Hematopoietic multipotent progenitor cell treated with erythropoietin and hydrocortisone succinate and interleukin-3 and kit ligand, for 17 days (in vitro differentiated cells): ENCODE results near the gene CYP3A4.
"Not testable (repeated sequence)": the region's sequence is repeated elsewhere in the genome, so short reads cannot be mapped to it uniquely, and the experiment has no call there.

Source experiments
- DNase-seq: peaks from one replicate; pipeline ENCODE4 v3.0.0-alpha.2; 2015; ENCODE audit warnings: low spot score

CYP3A4 gene

DNA sequence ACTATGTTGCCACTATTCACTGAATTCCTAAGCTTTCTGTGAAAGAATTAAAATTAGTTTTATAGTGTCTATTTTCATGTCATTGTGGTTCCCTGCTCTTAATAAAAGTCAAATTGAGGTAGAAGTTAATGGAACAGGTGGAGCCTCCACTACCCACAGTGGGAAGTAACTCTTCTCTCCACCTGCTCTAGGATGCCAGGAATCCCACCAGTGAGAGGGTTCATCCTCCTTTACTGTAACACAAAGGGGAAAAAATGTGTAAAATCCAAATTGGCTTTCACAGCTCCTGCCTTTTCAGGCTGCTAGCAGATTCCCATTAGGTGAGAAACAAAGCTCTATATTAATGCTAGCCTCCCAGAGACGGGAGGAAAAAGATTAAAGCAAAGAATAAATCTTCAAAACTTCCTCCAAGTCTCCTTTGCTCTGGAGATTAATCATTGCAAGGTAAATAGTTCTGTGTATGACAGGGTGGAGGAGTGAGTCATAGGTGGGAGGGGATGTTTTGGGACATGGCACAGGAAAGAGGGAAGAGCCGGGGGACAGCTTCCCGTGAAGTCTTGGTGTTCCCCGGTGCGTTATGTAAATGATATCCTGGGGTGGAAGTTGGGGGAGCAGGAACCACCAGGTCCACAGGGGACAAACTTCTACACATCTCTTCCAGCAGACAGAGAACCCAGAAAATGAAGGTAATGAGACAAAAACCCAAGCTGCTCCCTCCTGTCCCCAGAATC is 32.5 kb downstream of the CYP3A4 start:
- not testable (repeated sequence) for DNase-seq

DNA sequence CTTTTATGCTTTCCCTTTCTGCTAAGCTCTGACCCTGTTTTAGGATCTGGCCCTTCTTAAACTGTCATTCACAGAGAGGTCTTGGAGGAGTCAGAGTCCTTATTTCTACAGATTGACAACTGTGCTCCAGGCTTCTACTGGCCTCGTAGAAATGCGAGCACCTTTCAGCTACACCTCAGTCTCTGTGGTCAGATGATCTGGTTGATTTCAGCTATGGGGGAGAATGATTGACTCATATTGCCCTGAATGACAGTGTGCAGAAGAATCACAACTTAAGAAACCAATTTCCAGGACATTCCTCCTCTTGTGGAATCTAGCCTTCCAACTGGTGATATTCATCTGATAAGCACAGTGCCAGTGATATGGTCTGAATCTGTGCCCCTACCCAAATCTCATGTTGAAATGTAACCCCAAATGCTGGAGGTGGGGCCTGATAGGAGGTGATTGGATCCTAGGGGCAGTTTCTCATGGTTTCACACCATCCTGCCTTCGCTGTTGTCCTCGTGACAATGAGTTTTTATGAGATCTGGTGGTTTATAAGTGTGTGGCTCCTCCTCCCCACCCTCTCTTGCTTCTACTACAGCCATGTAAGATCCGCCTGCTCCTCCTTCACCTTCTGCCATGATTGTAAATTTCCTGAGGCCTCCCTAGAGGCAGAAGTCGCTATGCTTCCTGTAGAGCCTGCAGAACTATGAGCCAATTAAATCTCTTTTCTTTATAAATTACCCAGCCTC is 35.0 kb downstream of the CYP3A4 start:
- no peak for DNase-seq

DNA sequence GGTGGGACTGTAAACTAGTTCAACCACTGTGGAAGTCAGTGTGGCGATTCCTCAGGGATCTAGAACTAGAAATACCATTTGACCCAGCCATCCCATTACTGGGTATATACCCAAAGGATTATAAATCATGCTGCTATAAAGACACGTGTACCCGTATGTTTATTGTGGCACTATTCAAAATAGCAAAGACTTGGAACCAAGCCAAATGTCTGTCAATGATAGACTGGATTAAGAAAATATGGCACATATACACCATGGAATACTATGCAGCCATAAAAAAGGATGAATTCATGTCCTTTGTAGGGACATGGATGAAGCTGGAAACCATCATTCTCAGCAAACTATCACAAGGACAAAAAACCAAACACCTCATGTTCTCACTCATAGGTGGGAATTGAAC is 37.1 kb downstream of the CYP3A4 start:
- DNase-seq: not testable (repeated sequence)

DNA sequence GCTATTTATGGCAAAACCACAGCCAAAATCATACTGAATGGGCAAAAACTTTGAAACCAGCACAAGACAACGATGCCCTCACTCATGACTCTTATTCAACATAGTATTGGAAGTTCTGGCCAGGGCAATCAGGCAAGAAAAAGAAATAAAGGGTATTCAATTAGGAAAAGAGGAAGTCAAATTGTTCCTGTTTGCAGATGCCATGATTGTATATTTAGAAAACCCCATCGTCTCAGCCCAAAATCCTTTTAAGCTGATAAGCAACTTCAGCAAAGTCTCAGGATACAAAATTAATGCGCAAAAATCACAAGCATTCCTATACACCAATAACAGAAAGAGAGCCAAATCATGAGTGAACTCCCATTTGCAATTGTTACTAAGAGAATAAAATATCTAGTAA is 38.6 kb downstream of the CYP3A4 start:
- DNase-seq: not testable (repeated sequence)

DNA sequence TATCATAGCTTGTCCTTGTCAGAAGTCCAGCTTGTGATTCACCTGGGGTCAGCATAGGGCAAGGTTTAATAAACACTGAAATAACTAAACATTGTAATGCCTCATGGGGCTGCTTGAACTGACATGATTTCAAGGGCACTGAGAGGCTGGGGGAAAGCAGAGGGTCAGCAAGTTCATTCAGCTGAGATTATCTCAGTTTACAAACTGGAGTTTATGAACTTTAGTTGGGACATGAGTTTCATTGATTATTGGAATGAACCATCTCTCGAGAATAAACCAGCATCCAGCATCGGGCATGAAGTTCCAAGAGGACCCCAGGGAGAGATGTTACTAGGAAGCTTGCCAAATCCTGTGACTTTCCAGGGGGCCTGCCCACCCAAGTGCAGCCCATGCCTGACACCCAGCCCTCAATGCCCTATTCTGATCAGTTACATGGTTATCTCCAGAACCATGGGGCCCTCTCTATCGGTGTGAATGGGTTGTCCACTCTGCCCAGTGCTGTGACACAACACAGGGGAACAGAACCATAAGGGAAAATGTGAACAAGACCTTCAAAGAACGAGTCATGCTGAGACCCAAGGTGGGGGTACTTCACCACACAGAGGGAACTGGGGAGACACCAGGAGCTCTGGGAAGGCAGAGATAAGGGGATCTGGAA is 41.1 kb downstream of the CYP3A4 start:
- no peak for DNase-seq

DNA sequence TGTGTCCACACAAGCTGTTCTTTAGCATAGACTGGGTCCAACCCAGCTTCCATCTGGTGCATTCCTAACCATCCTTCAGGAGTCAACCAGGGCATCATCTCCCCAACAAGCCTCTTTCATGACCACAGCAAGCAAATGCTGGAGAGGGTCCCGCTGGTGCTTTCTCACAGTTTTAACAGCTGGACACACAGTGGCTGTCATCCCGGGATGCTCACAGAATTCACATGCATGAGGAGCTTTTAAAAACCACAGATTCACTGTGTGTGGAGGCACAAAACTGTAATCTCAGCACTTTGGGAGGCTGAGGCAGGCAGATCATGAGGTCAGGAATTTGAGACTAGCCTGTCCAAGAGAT is 42.6 kb downstream of the CYP3A4 start:
- no peak for DNase-seq

DNA sequence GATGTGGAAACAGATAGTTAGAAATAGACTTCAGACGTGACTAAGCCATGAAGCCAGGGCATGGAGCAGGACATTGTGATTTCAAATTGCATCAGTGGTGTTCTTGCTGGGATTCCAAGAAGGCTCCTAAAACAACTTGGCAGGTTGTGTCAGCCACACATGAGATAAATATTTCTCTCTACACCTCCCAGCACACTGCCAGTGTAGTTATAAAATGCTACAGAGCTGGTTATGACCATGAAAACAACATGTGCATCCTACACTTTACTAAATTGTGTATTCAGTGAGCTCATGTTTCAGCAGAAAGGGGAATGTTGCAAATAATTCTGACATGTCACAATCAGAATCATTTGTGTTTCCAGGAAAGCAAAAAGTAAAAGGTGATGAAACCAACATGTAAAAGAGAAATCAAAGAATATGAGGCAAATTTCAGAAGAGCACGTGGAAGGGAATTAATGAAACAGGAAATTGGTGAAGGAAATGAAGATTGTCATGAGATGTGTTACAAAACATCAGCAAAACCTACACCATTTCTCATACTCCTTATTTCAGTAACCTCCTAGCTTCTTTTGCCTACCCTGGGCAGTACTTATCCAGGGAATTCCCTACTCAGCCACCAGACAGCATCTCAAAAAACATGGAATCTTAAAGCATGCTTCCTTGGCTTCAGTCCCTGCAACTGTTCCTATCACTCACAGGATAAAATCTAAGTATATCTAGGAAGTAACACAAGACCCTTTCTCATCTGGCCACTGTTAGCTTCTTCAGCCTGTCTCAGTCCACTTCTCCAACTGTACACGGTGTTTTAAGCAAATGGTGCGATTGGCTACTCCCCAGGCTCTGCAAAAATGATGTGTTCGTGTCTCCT is 43.2 kb downstream of the CYP3A4 start:
- no peak for DNase-seq

DNA sequence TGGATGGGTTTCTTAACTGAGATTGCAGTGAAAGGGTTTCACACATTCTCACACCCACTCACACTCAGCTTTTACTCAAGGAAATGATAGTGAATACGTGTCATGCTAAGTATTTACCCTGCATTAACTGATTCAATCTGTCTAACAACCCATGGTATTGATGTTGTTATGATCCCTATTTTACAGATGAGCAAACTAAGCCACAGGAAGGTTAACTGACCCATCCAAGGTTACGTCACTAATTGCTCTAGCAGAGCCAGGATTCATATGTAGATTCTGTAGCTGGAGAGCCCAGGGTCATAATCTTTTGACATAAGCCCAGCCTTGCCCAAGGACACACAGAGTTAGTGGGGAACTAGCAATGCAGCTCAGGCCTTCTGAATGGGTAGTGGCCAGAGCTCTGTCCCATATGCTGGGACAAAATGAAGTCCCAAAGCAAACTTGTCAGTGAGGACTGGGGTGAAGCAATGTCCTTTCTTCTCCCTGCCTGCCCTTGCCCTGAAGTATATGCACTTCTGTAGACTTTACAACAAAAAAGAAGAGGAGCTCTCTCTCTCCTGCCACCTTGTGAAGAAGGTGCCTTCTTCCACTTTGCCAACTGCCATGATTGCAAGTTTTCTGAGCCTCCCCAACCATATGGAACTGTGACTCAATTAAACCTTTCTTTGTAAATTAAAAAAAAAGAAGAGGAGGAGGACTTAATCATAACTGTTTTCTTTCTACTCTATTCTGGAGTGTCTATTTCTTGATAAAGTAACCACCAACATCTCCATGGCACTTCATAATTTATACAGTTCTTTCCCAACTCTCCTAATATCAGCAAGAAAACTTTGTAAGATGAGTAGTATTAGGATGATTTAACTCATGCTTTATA is 44.0 kb downstream of the CYP3A4 start:
- no peak for DNase-seq

DNA sequence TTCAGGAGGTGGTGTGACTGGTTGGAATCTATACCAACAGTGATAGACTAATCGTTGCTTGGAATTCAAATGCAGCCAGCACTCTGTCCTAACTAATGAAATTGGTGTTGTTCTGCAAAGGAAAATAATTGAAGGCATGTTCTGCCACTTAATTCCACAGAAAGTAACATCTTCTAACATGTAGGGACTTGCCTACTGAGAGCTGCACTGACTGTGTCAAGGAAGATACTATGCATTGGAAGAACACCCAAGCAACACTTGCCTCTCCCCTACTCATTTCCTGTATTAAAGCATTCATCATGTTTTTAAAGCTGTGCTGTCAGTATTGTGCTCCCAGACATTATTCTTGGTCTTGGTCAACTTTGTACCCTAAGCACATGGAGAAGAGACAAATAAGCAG is 46.3 kb downstream of the CYP3A4 start:
- DNase-seq: no peak

DNA sequence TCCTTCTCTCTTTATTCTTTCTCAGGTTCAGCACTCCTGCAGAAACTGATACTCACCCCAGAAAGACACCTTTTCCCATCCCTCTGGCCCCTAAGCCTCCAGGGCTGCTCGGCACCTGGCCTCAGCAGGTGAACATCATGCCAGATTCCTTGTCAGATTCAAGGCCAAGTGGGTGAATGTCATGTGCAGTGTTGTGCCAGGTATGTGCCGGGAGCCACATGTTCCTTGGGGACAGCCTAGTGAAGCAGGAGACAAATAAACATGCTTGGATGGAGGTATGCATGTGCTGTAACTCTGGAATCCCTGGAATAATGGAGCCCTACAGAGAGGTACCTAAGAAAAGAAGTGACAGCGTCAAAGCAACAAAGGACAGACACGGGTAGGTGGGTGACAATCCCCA is 47.3 kb downstream of the CYP3A4 start:
- not testable (repeated sequence) for DNase-seq

DNA sequence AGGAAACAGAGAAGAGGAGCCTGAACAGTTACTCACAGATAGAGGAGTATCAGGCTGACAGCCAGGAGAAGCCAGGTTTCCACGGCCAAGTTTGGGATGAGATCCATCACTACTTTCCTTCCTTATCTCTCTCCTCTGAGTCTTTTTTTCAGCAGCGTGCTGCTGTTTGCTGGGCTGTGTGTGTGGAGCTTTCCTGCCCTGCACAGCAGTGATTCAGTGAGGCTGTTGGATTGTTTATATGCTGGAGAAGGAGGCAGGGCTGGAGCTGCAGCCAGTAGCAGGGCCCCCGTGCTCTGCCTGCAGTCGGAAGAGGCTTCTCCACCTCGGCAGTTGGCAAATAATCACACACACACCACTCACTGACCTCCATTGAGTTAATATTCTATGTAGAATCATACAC is 49.0 kb downstream of the CYP3A4 start, which contains the start of gene CYP3A7:
Gene CYP3A7 (minus strand): TSS at position 210 of the 400 bp plus-strand sequence. CDS start 103 bp downstream, at position 107.
- DNase-seq: no peak

DNA sequence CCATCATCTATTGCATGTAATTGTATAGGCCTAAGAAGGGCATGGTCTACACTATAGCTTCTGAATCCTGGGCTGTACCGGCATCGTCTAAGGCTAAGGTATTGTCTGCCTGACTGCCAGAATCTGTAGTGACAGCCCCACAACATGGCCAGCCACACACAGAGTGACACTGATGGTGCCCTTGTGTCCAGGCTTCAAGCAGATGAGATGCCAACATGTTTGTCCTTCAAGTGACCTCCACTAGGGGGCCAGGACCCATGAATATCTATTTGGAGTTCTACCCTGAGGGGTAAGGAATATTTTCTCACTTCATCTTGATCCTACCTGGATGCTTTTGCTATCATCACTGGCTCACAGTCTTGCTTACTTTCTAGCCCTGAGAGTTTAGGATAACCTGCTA is 50.5 kb downstream of the CYP3A4 start:
- DNase-seq: peak; percentile 50

DNA sequence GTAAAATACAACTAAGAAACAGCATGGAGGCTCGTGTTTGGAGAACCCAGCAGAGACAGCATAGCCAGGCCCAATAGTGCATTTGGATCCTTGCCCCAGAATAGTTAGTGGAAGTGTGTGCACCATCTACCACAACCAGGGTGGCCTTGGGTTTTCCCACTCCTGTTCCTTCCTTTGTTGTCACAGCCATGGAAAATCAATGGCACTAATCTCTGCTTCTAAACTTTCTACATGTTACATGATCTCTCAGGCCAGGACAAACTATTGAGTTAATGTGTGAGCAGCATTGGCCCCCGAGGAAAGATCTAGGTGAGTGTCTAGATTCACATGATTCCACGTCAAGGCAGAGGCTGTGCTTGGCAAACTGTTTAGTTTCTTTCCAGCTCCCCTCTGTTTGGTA is 51.0 kb downstream of the CYP3A4 start:
- DNase-seq: no peak

DNA sequence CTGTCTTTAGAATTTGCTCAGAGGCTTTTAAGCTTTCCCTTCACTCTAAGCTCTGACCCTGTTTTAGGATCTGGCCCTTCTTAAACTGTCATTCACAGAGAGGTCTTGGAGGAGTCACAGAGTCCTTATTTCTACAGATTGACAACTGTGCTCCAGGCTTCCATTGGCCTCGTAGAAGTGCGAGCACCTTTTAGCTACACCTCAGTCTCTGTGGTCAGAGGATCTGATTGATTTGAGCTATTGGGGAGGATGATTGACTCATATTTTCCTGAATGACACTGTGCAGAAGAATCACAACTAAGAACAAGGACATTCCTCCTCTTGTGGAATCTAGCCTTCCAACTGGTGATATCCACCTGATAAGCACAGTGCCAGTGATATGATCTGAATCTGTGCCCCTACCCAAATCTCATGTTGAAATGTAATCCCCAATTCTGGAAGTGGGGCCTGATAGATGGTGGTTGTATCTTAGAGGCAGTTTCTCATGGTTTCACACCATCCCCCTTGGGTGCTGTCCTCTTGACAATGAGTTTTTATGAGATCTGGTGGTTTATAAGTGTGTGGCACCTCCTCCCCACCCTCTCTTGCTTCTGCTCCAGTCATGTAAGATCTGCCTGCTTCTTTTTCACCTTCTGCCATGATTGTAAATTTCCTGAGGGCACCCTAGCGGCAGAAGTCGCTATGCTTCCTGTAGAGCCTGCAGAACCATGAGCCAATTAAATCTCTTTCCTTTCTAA is 52.2 kb downstream of the CYP3A4 start:
- DNase-seq: no peak

DNA sequence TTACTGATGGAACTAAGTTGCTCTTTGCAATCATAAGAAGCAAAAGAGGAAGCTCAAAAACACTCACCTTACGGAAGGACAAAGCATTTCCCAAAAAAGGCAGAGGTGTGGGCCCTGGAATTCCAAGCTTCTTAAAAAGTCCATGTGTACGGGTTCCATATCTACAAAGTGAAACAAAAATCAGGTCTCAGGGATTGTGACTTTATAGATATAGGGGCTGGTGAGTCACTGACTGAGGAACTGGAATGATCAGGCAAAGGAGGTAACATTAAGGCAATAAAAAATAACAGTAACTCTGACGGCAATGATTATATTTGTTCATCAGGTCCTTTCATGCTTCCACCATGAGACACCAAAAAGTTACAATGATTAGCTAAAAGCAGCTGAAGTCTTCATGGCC is 53.0 kb downstream of the CYP3A4 start:
- no peak for DNase-seq

DNA sequence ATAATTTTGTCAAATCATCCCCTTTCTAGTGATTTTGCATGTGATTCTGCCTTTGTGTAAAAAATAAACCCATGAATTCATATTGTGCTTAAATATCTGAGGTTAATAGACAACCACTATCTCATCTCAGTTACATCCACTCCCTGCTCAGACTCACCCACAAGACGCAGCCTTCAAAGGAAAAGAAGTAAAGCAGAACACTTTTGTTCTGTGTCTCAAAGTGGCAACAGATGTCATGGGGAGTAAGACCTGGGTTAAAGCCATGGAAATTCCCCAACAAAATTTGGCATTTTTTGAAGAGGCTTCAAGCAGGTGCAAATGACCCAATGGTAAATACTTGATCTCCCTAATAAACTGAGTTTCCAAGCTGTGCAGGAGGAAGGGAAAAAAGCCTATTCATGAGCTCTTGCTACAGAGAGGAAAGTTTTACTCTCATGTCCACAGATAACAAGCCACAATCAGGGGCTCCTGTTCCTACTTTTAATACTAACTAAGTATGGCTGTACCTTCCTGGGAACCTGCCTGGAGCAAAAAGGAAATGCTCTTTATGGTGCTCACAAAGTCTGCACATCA is 53.7 kb downstream of the CYP3A4 start:
- DNase-seq: no peak

DNA sequence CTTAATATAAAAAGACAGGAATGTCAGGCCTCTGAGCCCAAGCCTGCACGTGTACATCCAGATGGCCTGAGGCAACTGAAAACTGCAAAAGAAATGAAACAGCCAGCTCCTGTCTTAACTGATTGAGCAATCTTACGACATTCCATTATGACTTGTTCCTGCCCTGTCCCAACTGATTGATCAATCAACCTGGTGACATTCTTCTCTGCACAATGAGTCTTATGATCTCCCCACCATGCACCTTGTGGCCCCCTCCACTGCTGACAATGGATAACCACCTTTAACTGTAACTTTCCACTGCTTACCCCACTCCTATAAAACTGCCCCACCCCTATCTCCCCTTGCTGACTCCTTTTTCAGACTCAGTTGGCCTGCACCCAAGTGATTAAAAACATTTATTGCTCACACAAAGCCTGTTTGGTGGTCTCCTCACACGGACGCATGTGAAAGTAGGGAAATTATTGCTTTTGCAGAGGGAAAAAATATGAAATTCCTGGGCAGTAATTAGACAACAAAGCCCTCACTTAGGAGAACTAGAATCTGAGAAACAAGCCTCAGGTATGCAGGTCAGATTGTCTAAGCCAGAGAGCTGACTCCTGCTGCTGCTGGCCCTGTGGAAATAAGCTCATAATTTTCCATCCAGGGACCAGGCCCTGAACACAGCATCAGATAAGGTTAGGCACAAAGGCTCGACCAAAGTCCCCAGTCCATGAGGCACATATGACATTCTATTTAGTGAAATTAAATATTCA is 54.3 kb downstream of the CYP3A4 start:
- no peak for DNase-seq

DNA sequence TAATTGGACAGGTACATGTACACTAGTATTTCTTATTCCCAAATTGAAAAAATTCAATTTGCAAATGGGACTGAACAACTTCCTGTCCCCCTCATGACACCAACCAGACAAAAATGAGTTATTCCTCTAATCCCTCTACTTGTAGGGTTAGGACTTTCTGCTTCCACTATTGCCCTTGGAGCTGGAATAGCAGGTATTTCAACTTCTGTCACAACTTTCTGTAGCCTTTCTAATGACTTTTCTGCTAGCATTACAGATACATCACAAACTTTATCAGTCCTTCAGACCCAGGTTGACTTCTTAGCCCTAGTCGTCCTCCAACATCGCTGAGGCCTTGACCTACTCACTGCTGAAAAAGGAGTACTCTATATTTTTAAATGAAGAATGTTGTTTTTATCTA is 55.4 kb downstream of the CYP3A4 start:
- no peak for DNase-seq

DNA sequence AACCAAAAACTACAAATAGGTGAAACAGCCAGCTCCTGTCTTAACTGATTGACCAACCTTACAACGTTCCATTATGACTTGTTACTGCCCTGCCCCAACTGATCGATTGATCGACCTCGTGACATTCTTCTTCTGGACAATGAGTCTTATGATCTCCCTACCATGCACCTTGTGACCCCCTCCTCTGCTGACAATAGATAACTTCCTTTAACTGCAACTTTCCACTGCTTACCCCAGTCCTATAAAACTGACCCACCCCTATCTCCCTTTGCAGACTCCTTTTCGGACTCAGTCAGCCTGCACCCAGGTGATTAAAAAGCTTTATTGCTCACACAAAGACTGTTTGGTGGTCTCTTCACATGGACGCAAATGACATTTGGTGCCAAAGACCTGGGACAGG is 60.8 kb downstream of the CYP3A4 start:
- not testable (repeated sequence) for DNase-seq
